ENCODE data around the gene TDRD9. TPM values are rescaled to one million over a fixed set of nuclear protein-coding genes. Genes with fewer than 3 reads are reported as not detected.

The TDRD9 gene
- total and polyA plus RNA-seq, 9 donors, result 0.12 to 0.80 (median 0.40) TPM

GRCh38 chr14:104040539-104040938 is 112.3 kb downstream of the TDRD9 start:
- WGBS (ENCODE audit: insufficient coverage), result 56% methylated on average over 4 of the region's 5 CpGs
- H3K9me3 ChIP-seq (replicated peaks; ENCODE audit: control insufficient read depth, low read depth, low read length), result no peaks in the 10 kb centered on the region
- no peaks in the 10 kb centered on the region for H3K36me3 ChIP-seq (ENCODE audit: control insufficient read depth, insufficient read depth, low read length)
- peaks cover 16% of the 10 kb centered on the region for H3K27me3 ChIP-seq (ENCODE audit: control insufficient read depth, insufficient read depth, low read length)
- no peak for DNase-seq
- H3K27ac ChIP-seq (ENCODE audit: low read length), result no peak overlapping the region
- H3K4me3 ChIP-seq (ENCODE audit: low read length), result no peak overlapping the region
- H3K4me1 ChIP-seq (ENCODE audit: control insufficient read depth, insufficient read depth, low read length), result no peaks in the 10 kb centered on the region

GRCh38 chr14:104041430-104042104 is 113.3 kb downstream of the TDRD9 start:
- WGBS (ENCODE audit: insufficient coverage), result 71% methylated on average over 1 of the region's 6 CpGs
- no peaks in the 10 kb centered on the region for H3K4me1 ChIP-seq (ENCODE audit: control insufficient read depth, insufficient read depth, low read length)
- peaks cover 16% of the 10 kb centered on the region for H3K27me3 ChIP-seq (ENCODE audit: control insufficient read depth, insufficient read depth, low read length)
- no peaks in the 10 kb centered on the region for H3K9me3 ChIP-seq (replicated peaks; ENCODE audit: control insufficient read depth, low read depth, low read length)
- H3K36me3 ChIP-seq (ENCODE audit: control insufficient read depth, insufficient read depth, low read length), result no peaks in the 10 kb centered on the region
- H3K4me3 ChIP-seq (ENCODE audit: low read length), result no peak overlapping the region
- DNase-seq, result no peak
- H3K27ac ChIP-seq (ENCODE audit: low read length), result no peak overlapping the region

GRCh38 chr14:104044016-104044415 is 115.8 kb downstream of the TDRD9 start:
- Histone ChIP-seq H3K27me3 (ENCODE audit: control insufficient read depth, insufficient read depth, low read length) (peaks cover 12% of the 10 kb centered on the region), H3K27ac (ENCODE audit: low read length) (no peak overlapping the region), H3K9me3 (replicated peaks; ENCODE audit: control insufficient read depth, low read depth, low read length) (no peaks in the 10 kb centered on the region), H3K4me3 (ENCODE audit: low read length) (no peak overlapping the region), H3K4me1 (ENCODE audit: control insufficient read depth, insufficient read depth, low read length) (no peaks in the 10 kb centered on the region), H3K36me3 (ENCODE audit: control insufficient read depth, insufficient read depth, low read length) (no peaks in the 10 kb centered on the region)
- no peak for DNase-seq
- 86% methylated on average over 4 of the region's 6 CpGs for WGBS (ENCODE audit: insufficient coverage)

- Histone ChIP-seq H3K4me3 (ENCODE audit: low read length) (no peak overlapping the region), H3K9me3 (replicated peaks; ENCODE audit: control insufficient read depth, low read depth, low read length) (no peaks in the 10 kb centered on the region), H3K4me1 (ENCODE audit: control insufficient read depth, insufficient read depth, low read length) (no peaks in the 10 kb centered on the region), H3K36me3 (ENCODE audit: control insufficient read depth, insufficient read depth, low read length) (no peaks in the 10 kb centered on the region), H3K27ac (ENCODE audit: low read length) (no peak overlapping the region), H3K27me3 (ENCODE audit: control insufficient read depth, insufficient read depth, low read length) (no peaks in the 10 kb centered on the region)
- WGBS (ENCODE audit: insufficient coverage), result no CpG with 5 or more reads among the region's 3 CpGs
- DNase-seq, result no peak
Measured at GRCh38 chr14:104047761-104048160, 119.5 kb downstream of the TDRD9 start.

GRCh38 chr14:104048758-104049507 is 120.7 kb downstream of the TDRD9 start:
- WGBS (ENCODE audit: insufficient coverage), result no CpG with 5 or more reads among the region's 2 CpGs
- Histone ChIP-seq H3K9me3 (replicated peaks; ENCODE audit: control insufficient read depth, low read depth, low read length) (no peaks in the 10 kb centered on the region), H3K27ac (ENCODE audit: low read length) (no peak overlapping the region), H3K36me3 (ENCODE audit: control insufficient read depth, insufficient read depth, low read length) (no peaks in the 10 kb centered on the region), H3K27me3 (ENCODE audit: control insufficient read depth, insufficient read depth, low read length) (no peaks in the 10 kb centered on the region), H3K4me1 (ENCODE audit: control insufficient read depth, insufficient read depth, low read length) (no peaks in the 10 kb centered on the region), H3K4me3 (ENCODE audit: low read length) (no peak overlapping the region)
- DNase-seq, result peak; percentile 11

GRCh38 chr14:104049576-104050240 is 121.5 kb downstream of the TDRD9 start:
- WGBS (ENCODE audit: insufficient coverage), result 47% methylated on average over 7 of the region's 9 CpGs
- Histone ChIP-seq H3K27ac (ENCODE audit: low read length) (no peak overlapping the region), H3K4me3 (ENCODE audit: low read length) (no peak overlapping the region)

GRCh38 chr14:104051092-104051813 is 123.0 kb downstream of the TDRD9 start:
- no peak overlapping the region for H3K4me3 ChIP-seq (ENCODE audit: low read length)
- H3K36me3 ChIP-seq (ENCODE audit: control insufficient read depth, insufficient read depth, low read length), result no peaks in the 10 kb centered on the region
- no peaks in the 10 kb centered on the region for H3K9me3 ChIP-seq (replicated peaks; ENCODE audit: control insufficient read depth, low read depth, low read length)
- WGBS (ENCODE audit: insufficient coverage), result 100% methylated on average over 2 of the region's 5 CpGs
- H3K4me1 ChIP-seq (ENCODE audit: control insufficient read depth, insufficient read depth, low read length), result no peaks in the 10 kb centered on the region
- H3K27ac ChIP-seq (ENCODE audit: low read length), result no peak overlapping the region
- H3K27me3 ChIP-seq (ENCODE audit: control insufficient read depth, insufficient read depth, low read length), result peaks cover 3% of the 10 kb centered on the region
- DNase-seq, result no peak

More at GRCh38 chr14:104049576-104050240, 121.5 kb downstream of the TDRD9 start:
- H3K9me3 ChIP-seq (replicated peaks; ENCODE audit: control insufficient read depth, low read depth, low read length), result no peaks in the 10 kb centered on the region
- H3K36me3 ChIP-seq (ENCODE audit: control insufficient read depth, insufficient read depth, low read length), result no peaks in the 10 kb centered on the region
- no peaks in the 10 kb centered on the region for H3K4me1 ChIP-seq (ENCODE audit: control insufficient read depth, insufficient read depth, low read length)
- H3K27me3 ChIP-seq (ENCODE audit: control insufficient read depth, insufficient read depth, low read length), result no peaks in the 10 kb centered on the region
- DNase-seq, result no peak

GRCh38 chr14:104054222-104054905 is 126.1 kb downstream of the TDRD9 start:
- Histone ChIP-seq H3K4me1 (ENCODE audit: control insufficient read depth, insufficient read depth, low read length) (no peaks in the 10 kb centered on the region), H3K9me3 (replicated peaks; ENCODE audit: control insufficient read depth, low read depth, low read length) (no peaks in the 10 kb centered on the region), H3K4me3 (ENCODE audit: low read length) (no peak overlapping the region), H3K27ac (ENCODE audit: low read length) (no peak overlapping the region), H3K36me3 (ENCODE audit: control insufficient read depth, insufficient read depth, low read length) (no peaks in the 10 kb centered on the region), H3K27me3 (ENCODE audit: control insufficient read depth, insufficient read depth, low read length) (peaks cover 3% of the 10 kb centered on the region)
- 66% methylated on average over 16 of the region's 16 CpGs for WGBS (ENCODE audit: insufficient coverage)
- no peak for DNase-seq

- H3K9me3 ChIP-seq (replicated peaks; ENCODE audit: control insufficient read depth, low read depth, low read length), result peaks cover 7% of the 10 kb centered on the region
- no peak overlapping the region for H3K27ac ChIP-seq (ENCODE audit: low read length)
- H3K4me3 ChIP-seq (ENCODE audit: low read length), result no peak overlapping the region
- no CpG with 5 or more reads among the region's 1 CpG for WGBS (ENCODE audit: insufficient coverage)
- no peak for DNase-seq
- peaks cover 3% of the 10 kb centered on the region for H3K27me3 ChIP-seq (ENCODE audit: control insufficient read depth, insufficient read depth, low read length)
- H3K36me3 ChIP-seq (ENCODE audit: control insufficient read depth, insufficient read depth, low read length), result no peaks in the 10 kb centered on the region
- no peaks in the 10 kb centered on the region for H3K4me1 ChIP-seq (ENCODE audit: control insufficient read depth, insufficient read depth, low read length)
Measured at GRCh38 chr14:104062281-104062680, 134.0 kb downstream of the TDRD9 start.
